HEK293 (cell line): ENCODE measurements around the gene SLC5A9.

ENCODE experiments used
- CTCF ChIA-PET: fragments of 350-600 bp; formaldehyde crosslinking; extraction: SDS; loops from one replicate; lab custom pipeline; 2021; ENCODE audit warnings: antibody characterized with exemption; lab: Yijun Ruan, JAX
- POLR2A ChIA-PET: fragments of 300-600 bp; formaldehyde crosslinking; extraction: SDS; loops from one replicate; lab custom pipeline; 2020; ENCODE audit warnings: antibody characterized with exemption, inconsistent platforms; lab: Yijun Ruan, JAX
- H3K27ac ChIP-seq: fragments of 200-500 bp; sonication (Bioruptor generic); 2 replicates; pipeline ENCODE4 v1.5.1; 2014; ENCODE audit warnings: low read depth, low read length, control low read depth, inconsistent platforms; ENCODE audit errors: extremely low read depth
- H3K36me3 ChIP-seq, 2 experiments: fragments of 200-500 bp in 1 of 2; sonication (Bioruptor generic) in 1 of 2; 1 replicate in 1 of 2; 2 replicates in 1 of 2; pipeline ENCODE4 v1.5.1; 2014 to 2017; ENCODE audit warnings: inconsistent platforms in 2 of 2, low read length in 2 of 2; ENCODE audit not compliant: control insufficient read depth in 2 of 2, insufficient read depth in 1 of 2
- H3K4me1 ChIP-seq: fragments of 200-500 bp; sonication (Bioruptor generic); 2 replicates; pipeline ENCODE4 v1.5.1; 2014; ENCODE audit warnings: mild to moderate bottlenecking, low read length, inconsistent platforms; ENCODE audit not compliant: control insufficient read depth, insufficient read depth
- H3K4me3 ChIP-seq: 2 replicates; pipeline ENCODE4 v1.5.1; 2011; ENCODE audit warnings: low read depth, mild to moderate bottlenecking, control low read depth, low read length, moderate library complexity
- H3K9me3 ChIP-seq: fragments of 200-500 bp; sonication (Bioruptor generic); 2 replicates; pipeline ENCODE4 v1.5.1; 2014; ENCODE audit warnings: low read depth, low read length, inconsistent platforms; ENCODE audit not compliant: control insufficient read depth, insufficient read depth
- HOXD13 ChIP-seq: sonication (generic); formaldehyde crosslinking; IDR thresholded peaks from 2 replicates; pipeline ENCODE4 v1.8.0; 2022; ENCODE audit warnings: missing genetic modification reagents, borderline replicate concordance
- KLF1 ChIP-seq: fragments of 450-650 bp; formaldehyde crosslinking; IDR thresholded peaks from 2 replicates; pipeline ENCODE4 v1.5.1; 2016; ENCODE audit warnings: missing biosample characterization, missing genetic modification characterization
- KLF8 ChIP-seq: fragments of 450-650 bp; formaldehyde crosslinking; IDR thresholded peaks from 2 replicates; pipeline ENCODE4 v1.5.1; 2016; ENCODE audit warnings: missing biosample characterization, missing genetic modification characterization
- KLF9 ChIP-seq: fragments of 450-650 bp; formaldehyde crosslinking; IDR thresholded peaks from 2 replicates; pipeline ENCODE4 v1.5.1; 2016; ENCODE audit warnings: missing biosample characterization, missing genetic modification characterization, low read depth
- MZF1 ChIP-seq: fragments of 450-650 bp; formaldehyde crosslinking; IDR thresholded peaks from 2 replicates; pipeline ENCODE4 v1.5.1; 2017; ENCODE audit warnings: missing biosample characterization, missing genetic modification characterization, borderline replicate concordance
- OSR2 ChIP-seq: fragments of 450-650 bp; formaldehyde crosslinking; IDR thresholded peaks from 2 replicates; pipeline ENCODE4 v1.5.1; 2016; ENCODE audit warnings: missing biosample characterization, missing genetic modification characterization
- SALL2 ChIP-seq: fragments of 450-650 bp; formaldehyde crosslinking; IDR thresholded peaks from 2 replicates; pipeline ENCODE4 v1.5.0; 2017; ENCODE audit warnings: missing biosample characterization, mild to moderate bottlenecking, missing genetic modification characterization, borderline replicate concordance
- SCRT1 ChIP-seq: fragments of 450-650 bp; formaldehyde crosslinking; IDR thresholded peaks from 2 replicates; pipeline ENCODE4 v1.5.1; 2016; ENCODE audit warnings: missing biosample characterization, missing genetic modification characterization, borderline replicate concordance
- SP2 ChIP-seq: fragments of 450-650 bp; formaldehyde crosslinking; IDR thresholded peaks from 2 replicates; pipeline ENCODE4 v1.5.1; 2016; ENCODE audit warnings: missing biosample characterization, missing genetic modification characterization
- TRIM28 ChIP-seq: IDR thresholded peaks from 2 replicates; pipeline ENCODE4 v1.6.1; 2011; ENCODE audit warnings: low read length, control low read depth, borderline replicate concordance
- ZBTB7A ChIP-seq: fragments of 450-650 bp; formaldehyde crosslinking; IDR thresholded peaks from 2 replicates; pipeline ENCODE4 v1.5.1; 2016; ENCODE audit warnings: low read depth, missing biosample characterization, missing genetic modification characterization
- ZNF132 ChIP-seq: fragments of 450-650 bp; formaldehyde crosslinking; IDR thresholded peaks from 2 replicates; pipeline ENCODE4 v1.5.1; 2017; ENCODE audit warnings: missing biosample characterization, missing genetic modification characterization, borderline replicate concordance
- ZNF138 ChIP-seq: fragments of 450-650 bp; formaldehyde crosslinking; IDR thresholded peaks from 2 replicates; pipeline ENCODE4 v1.5.1; 2016; ENCODE audit warnings: missing biosample characterization, missing genetic modification characterization, borderline replicate concordance
- ZNF292 ChIP-seq: fragments of 450-650 bp; formaldehyde crosslinking; IDR thresholded peaks from 2 replicates; pipeline ENCODE4 v1.5.1; 2016; ENCODE audit warnings: low read depth, missing biosample characterization, missing genetic modification characterization, borderline replicate concordance
- ZNF341 ChIP-seq: fragments of 450-650 bp; formaldehyde crosslinking; IDR thresholded peaks from 2 replicates; pipeline ENCODE4; 2016; ENCODE audit warnings: low read depth, missing biosample characterization, missing genetic modification characterization
- ZNF501 ChIP-seq: fragments of 450-650 bp; formaldehyde crosslinking; IDR thresholded peaks from 2 replicates; pipeline ENCODE4 v1.5.1; 2016; ENCODE audit warnings: missing biosample characterization, missing genetic modification characterization
- ZNF623 ChIP-seq: fragments of 450-650 bp; formaldehyde crosslinking; IDR thresholded peaks from 2 replicates; pipeline ENCODE4 v1.5.1; 2016; ENCODE audit warnings: missing biosample characterization, missing genetic modification characterization
- ZNF654 ChIP-seq: fragments of 450-650 bp; formaldehyde crosslinking; IDR thresholded peaks from 2 replicates; pipeline ENCODE4 v1.5.1; 2016; ENCODE audit warnings: low read depth, missing biosample characterization, missing genetic modification characterization
- ZNF664 ChIP-seq: fragments of 450-650 bp; formaldehyde crosslinking; IDR thresholded peaks from 2 replicates; pipeline ENCODE4 v1.5.1; 2016; ENCODE audit warnings: missing biosample characterization, missing genetic modification characterization
- ZNF768 ChIP-seq: fragments of 450-650 bp; formaldehyde crosslinking; IDR thresholded peaks from 2 replicates; pipeline ENCODE4 v1.5.1; 2018; ENCODE audit warnings: missing biosample characterization, mild to moderate bottlenecking, missing genetic modification characterization
- ZNF776 ChIP-seq: fragments of 450-650 bp; formaldehyde crosslinking; IDR thresholded peaks from 2 replicates; pipeline ENCODE4 v1.5.0; 2017; ENCODE audit warnings: missing biosample characterization, missing genetic modification characterization, borderline replicate concordance
- ZNF785 ChIP-seq: fragments of 450-650 bp; formaldehyde crosslinking; IDR thresholded peaks from 2 replicates; pipeline ENCODE4 v1.5.1; 2016; ENCODE audit warnings: missing biosample characterization, missing genetic modification characterization
- ZNF843 ChIP-seq: fragments of 450-650 bp; formaldehyde crosslinking; IDR thresholded peaks from 2 replicates; pipeline ENCODE4 v1.5.1; 2016; ENCODE audit warnings: missing biosample characterization, missing genetic modification characterization
- TF ChIP-seq, protein P1 (sequence below): fragments of 450-650 bp; formaldehyde crosslinking; IDR thresholded peaks from 2 replicates; pipeline ENCODE4 v1.5.1; 2016; ENCODE audit warnings: missing biosample characterization, missing genetic modification characterization

SLC5A9 gene

DNA sequence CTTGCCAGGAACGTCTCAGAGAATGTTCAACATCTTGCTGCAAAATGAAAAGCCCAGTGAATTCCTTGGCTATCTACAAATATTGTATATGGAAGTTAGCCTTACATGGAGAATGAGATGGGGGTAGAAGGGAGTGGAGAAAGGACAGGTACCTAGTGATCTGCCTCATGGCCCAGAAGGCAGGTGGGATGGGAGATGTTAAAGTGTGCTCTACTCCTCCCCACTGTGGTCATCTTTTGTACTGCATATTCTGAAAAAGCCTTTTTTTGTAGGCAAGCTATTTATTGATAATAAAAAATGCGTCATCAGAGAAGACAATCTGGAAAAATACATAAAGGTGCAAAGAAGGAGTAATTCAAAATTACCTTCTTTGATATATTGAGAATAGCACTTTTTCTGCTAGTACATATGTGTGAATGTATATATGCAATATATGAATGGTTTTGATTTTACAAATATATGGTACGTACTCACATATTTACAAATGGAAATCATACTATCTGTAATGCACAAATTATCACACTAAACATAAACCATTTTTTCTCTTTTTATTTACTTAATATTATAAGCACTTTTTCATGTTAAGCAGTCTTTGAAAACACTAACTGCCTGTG, 19.1 kb upstream of the SLC5A9 start:
- POLR2A ChIA-PET = no interaction called here
- Histone ChIP-seq H3K4me1 (no peaks in the 10 kb centered on the region), H3K4me3 (no peak overlapping the region), H3K36me3 (no peaks in the 10 kb centered on the region), H3K9me3 (no peaks in the 10 kb centered on the region), H3K27ac (no peak overlapping the region)
- CTCF ChIA-PET = interaction anchor here (0.6 to 6.6 kb wide), 33 partner anchors 9 to 1024 kb away, joined by 3 to 79 read pairs (median 4); no protein-coding TSS in a partner anchor
- no peak for TF ChIP-seq KLF9 (tag by site-specific recombination)
- TF ChIP-seq, protein P1, sequence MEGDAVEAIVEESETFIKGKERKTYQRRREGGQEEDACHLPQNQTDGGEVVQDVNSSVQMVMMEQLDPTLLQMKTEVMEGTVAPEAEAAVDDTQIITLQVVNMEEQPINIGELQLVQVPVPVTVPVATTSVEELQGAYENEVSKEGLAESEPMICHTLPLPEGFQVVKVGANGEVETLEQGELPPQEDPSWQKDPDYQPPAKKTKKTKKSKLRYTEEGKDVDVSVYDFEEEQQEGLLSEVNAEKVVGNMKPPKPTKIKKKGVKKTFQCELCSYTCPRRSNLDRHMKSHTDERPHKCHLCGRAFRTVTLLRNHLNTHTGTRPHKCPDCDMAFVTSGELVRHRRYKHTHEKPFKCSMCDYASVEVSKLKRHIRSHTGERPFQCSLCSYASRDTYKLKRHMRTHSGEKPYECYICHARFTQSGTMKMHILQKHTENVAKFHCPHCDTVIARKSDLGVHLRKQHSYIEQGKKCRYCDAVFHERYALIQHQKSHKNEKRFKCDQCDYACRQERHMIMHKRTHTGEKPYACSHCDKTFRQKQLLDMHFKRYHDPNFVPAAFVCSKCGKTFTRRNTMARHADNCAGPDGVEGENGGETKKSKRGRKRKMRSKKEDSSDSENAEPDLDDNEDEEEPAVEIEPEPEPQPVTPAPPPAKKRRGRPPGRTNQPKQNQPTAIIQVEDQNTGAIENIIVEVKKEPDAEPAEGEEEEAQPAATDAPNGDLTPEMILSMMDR = peak; percentile 13; the same call in 1 of the 2 replicates
- no peak for TF ChIP-seq MZF1
- TF ChIP-seq SP2 (tag by site-specific recombination) = no peak
- TF ChIP-seq ZNF501 (tag by site-specific recombination) = no peak
- peak; percentile 22; the same call in 1 of the 2 replicates for TF ChIP-seq ZNF654 (tag by site-specific recombination)

DNA sequence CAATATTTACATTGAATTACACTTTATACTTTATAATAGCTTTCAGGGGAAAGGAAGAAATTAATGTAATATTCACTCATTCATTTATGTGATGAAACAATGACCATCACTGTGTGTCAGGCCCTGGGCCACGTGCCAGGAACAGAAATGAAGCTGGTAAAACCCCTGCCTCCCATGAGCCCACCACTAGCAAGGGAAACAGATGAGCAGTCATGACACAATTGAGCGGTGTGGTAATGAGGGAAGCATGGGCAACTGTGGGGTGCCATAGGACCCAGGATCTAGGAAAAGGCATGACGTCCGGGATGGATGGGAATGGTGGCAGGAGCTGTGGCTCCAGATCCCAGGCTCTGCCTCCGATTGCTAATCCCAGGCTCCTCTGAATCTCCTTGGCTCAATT, 17.0 kb upstream of the SLC5A9 start:
- H3K36me3 ChIP-seq = no peaks in the 10 kb centered on the region
- H3K4me3 ChIP-seq = no peak overlapping the region
- ChIA-PET CTCF (interaction anchor here (0.5 to 6.6 kb wide), 9 partner anchors 10 to 1803 kb away, joined by 3 to 79 read pairs (median 4); no protein-coding TSS in a partner anchor), POLR2A (no interaction called here)
- H3K9me3 ChIP-seq = no peaks in the 10 kb centered on the region
- TF ChIP-seq ZNF785 (no peak), HOXD13 (CRISPR knock-in tag) (no peak), TRIM28 (no peak), ZNF776 (tag by site-specific recombination) (no peak), SCRT1 (tag by site-specific recombination) (no peak), ZNF768 (no peak), ZNF341 (tag by site-specific recombination) (no peak), ZNF138 (no peak), OSR2 (no peak), ZNF292 (tag by site-specific recombination) (no peak), KLF8 (no peak), MZF1 (no peak), ZNF843 (tag by site-specific recombination) (no peak), ZNF623 (no peak), ZNF664 (tag by site-specific recombination) (no peak), ZBTB7A (tag by site-specific recombination) (no peak)
- H3K27ac ChIP-seq = no peak overlapping the region
- no peaks in the 10 kb centered on the region for H3K4me1 ChIP-seq

DNA sequence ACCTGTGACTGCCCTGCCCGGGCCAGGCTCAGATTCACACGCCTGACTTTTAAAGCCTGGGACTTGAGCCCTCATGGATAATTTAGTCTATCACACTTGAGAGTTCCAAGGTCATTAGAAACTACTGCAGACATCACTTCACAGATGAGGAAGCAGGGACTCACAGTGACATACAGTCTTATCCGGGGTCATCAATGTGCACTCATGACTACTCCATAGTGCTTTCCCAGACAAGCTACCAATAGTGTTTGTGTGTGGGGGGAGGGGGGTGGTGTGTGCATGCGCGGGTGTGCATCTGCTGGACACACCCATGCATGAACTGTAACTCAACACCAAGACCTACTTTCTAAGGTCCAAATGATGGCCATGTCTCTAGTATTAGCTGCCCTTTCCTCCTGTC, 16.1 kb upstream of the SLC5A9 start:
- TF ChIP-seq ZNF132 (tag by site-specific recombination) = no peak
- TF ChIP-seq KLF1 (tag by site-specific recombination) = peak; percentile 43; the same call in 1 of the 2 replicates
- TF ChIP-seq SALL2 = no peak

More for the DNA sequence above, 16.1 kb upstream of the SLC5A9 start:
- Histone ChIP-seq H3K27ac (no peak overlapping the region), H3K4me1 (no peaks in the 10 kb centered on the region), H3K36me3 (no peaks in the 10 kb centered on the region), H3K4me3 (no peak overlapping the region), H3K9me3 (no peaks in the 10 kb centered on the region)
- CTCF ChIA-PET = interaction anchor here (1.0 to 6.6 kb wide), 5 partner anchors 9 to 322 kb away, joined by 4 to 79 read pairs (median 4); no protein-coding TSS in a partner anchor
- POLR2A ChIA-PET = interaction anchor here (0.6 kb wide), 1 partner anchor 30 kb away, joined by 4 read pairs; no protein-coding TSS in a partner anchor
